ENCODE data around the gene MARCHF3. TPM values are rescaled to one million over a fixed set of nuclear protein-coding genes. Genes with fewer than 3 reads are reported as not detected.

MARCHF3 gene
- total RNA-seq, 1 experiment from 2014 or later: 1.1 TPM

DNA sequence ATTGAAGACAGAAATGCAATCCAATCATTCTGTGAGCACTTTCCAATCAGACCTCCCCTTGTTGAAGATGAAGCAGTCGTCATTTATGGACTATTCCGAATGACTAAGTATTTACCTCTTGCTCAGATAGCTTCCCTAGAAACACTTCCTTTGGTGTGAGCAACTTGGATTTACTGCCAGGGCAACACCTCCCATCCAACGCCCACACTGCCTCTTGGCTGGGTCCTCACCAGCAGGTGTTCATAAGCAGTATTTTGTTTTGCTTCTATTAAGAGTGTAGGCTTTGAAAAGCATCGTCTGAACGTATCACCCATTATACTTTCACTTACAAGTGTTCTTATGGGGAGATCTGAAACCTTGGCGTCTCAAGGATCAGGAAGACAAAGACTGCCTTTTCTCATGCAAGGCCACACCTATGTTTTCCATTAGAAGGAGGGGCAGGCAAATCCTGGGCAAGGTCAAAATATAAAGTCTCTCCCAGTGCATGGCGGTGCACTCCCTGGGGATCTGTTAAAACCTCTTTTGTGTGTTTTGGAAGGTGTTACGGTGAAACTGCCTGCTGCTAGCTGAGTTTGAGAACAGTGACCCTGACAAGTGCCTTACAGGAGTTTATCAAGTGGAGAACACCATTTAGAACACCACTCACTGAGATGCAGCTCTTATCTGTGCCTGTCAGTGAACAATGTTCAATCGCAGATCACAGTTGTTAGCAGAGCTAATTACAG, 10.6 kb upstream of the MARCHF3 start:
- intact Hi-C loops (cut with micrococcal nuclease; ENCODE audit: unreplicated experiment): loop anchor here (10.0 kb wide), 1 partner anchor 386 kb away; no protein-coding TSS in a partner anchor
- H3K27me3 ChIP-seq (replicated peaks; ENCODE audit: insufficient read depth, low read depth, low read length, poor library complexity): no peaks in the 10 kb centered on the region
- no peaks in the 10 kb centered on the region for H3K36me3 ChIP-seq (ENCODE audit: insufficient read depth, low read length, poor library complexity, severe bottlenecking)
- BruUV-seq (replicated peaks): no TSS peak
- POLR2A ChIA-PET (ENCODE audit: low non-redundant PET): no interaction called here
- no peak overlapping the region for H3K27ac ChIP-seq (ENCODE audit: low read depth, low read length, poor library complexity, severe bottlenecking)
- no peak overlapping the region for H3K4me3 ChIP-seq (ENCODE audit: low read depth, low read length, poor library complexity, severe bottlenecking)
- H3K4me1 ChIP-seq (ENCODE audit: insufficient read depth, low read length, poor library complexity, severe bottlenecking): no peaks in the 10 kb centered on the region
- H3K9me3 ChIP-seq (ENCODE audit: low read depth, low read length, poor library complexity, severe bottlenecking): no peaks in the 10 kb centered on the region
- CTCF ChIA-PET: no interaction called here
- TF ChIP-seq EZH2 (IDR thresholded peaks at IDR 0.05; ENCODE audit: borderline replicate concordance, low read depth, low read length, poor library complexity, severe bottlenecking): no peak
- TF ChIP-seq, protein P1, sequence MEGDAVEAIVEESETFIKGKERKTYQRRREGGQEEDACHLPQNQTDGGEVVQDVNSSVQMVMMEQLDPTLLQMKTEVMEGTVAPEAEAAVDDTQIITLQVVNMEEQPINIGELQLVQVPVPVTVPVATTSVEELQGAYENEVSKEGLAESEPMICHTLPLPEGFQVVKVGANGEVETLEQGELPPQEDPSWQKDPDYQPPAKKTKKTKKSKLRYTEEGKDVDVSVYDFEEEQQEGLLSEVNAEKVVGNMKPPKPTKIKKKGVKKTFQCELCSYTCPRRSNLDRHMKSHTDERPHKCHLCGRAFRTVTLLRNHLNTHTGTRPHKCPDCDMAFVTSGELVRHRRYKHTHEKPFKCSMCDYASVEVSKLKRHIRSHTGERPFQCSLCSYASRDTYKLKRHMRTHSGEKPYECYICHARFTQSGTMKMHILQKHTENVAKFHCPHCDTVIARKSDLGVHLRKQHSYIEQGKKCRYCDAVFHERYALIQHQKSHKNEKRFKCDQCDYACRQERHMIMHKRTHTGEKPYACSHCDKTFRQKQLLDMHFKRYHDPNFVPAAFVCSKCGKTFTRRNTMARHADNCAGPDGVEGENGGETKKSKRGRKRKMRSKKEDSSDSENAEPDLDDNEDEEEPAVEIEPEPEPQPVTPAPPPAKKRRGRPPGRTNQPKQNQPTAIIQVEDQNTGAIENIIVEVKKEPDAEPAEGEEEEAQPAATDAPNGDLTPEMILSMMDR (conservative IDR thresholded peaks at IDR 0.05; ENCODE audit: low read depth, low read length): no peak
- no peak for DNase-seq (ENCODE audit: low spot score)

DNA sequence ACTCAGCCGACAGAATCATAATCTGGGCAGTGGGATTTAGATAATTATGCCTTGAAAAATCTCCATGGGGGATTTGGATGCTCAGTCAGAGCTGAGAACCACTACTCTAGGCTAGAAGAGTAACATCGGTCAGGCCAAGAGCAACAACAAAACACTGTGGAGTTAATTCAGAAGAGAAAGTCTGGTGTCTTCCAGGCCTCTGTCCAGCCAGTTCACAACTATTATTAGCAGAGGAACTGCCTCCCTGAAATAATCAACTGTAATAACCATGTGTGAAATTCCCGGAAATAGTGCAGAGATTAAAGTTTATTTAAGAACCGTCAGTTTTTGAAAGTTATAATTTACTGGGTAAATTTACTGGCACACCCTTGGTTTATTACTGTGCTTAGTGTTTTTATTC, 8.2 kb upstream of the MARCHF3 start:
- Histone ChIP-seq H3K9me3 (ENCODE audit: low read depth, low read length, poor library complexity, severe bottlenecking) (no peaks in the 10 kb centered on the region), H3K4me3 (ENCODE audit: low read depth, low read length, poor library complexity, severe bottlenecking) (no peak overlapping the region), H3K27ac (ENCODE audit: low read depth, low read length, poor library complexity, severe bottlenecking) (no peak overlapping the region), H3K4me1 (ENCODE audit: insufficient read depth, low read length, poor library complexity, severe bottlenecking) (no peaks in the 10 kb centered on the region), H3K27me3 (replicated peaks; ENCODE audit: insufficient read depth, low read depth, low read length, poor library complexity) (peaks cover 12% of the 10 kb centered on the region), H3K36me3 (ENCODE audit: insufficient read depth, low read length, poor library complexity, severe bottlenecking) (no peaks in the 10 kb centered on the region)
- POLR2A ChIA-PET (ENCODE audit: low non-redundant PET): no interaction called here
- CTCF ChIA-PET: no interaction called here
- intact Hi-C loops (cut with micrococcal nuclease; ENCODE audit: unreplicated experiment): no loop called here
- no TSS peak for BruUV-seq (replicated peaks)
- DNase-seq (ENCODE audit: low spot score): no peak
- TF ChIP-seq, protein P1 (conservative IDR thresholded peaks at IDR 0.05; ENCODE audit: low read depth, low read length): no peak
- no peak for TF ChIP-seq EZH2 (IDR thresholded peaks at IDR 0.05; ENCODE audit: borderline replicate concordance, low read depth, low read length, poor library complexity, severe bottlenecking)

DNA sequence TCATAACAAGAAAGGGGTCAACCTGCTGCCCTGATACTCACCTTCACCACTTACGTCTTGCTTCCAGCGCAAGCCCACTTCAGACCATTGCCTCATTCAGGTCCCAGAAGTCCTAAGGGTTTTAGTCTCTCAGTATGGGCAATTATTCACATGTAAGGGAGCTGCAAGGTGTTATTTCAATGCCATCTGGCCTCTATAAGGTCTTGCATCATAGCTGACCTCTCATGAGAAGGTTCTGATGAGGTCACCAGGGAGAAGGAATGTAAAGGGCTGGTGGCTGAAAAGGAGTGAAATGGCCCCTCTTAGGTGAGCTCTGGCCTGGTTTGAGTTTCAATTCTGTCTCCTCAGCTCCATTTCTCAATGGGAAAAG, 1.5 kb upstream of the MARCHF3 start:
- Histone ChIP-seq H3K27me3 (replicated peaks; ENCODE audit: insufficient read depth, low read depth, low read length, poor library complexity) (peaks cover 66% of the 10 kb centered on the region), H3K9me3 (ENCODE audit: low read depth, low read length, poor library complexity, severe bottlenecking) (no peaks in the 10 kb centered on the region), H3K4me1 (ENCODE audit: insufficient read depth, low read length, poor library complexity, severe bottlenecking) (peaks cover 10% of the 10 kb centered on the region), H3K36me3 (ENCODE audit: insufficient read depth, low read length, poor library complexity, severe bottlenecking) (no peaks in the 10 kb centered on the region), H3K4me3 (ENCODE audit: low read depth, low read length, poor library complexity, severe bottlenecking) (no peak overlapping the region), H3K27ac (ENCODE audit: low read depth, low read length, poor library complexity, severe bottlenecking) (no peak overlapping the region)
- intact Hi-C loops (cut with micrococcal nuclease; ENCODE audit: unreplicated experiment): no loop called here
- TF ChIP-seq EZH2 (IDR thresholded peaks at IDR 0.05; ENCODE audit: borderline replicate concordance, low read depth, low read length, poor library complexity, severe bottlenecking): no peak
- no TSS peak for BruUV-seq (replicated peaks)
- no peak for DNase-seq (ENCODE audit: low spot score)
- ChIA-PET POLR2A (ENCODE audit: low non-redundant PET) (no interaction called here), CTCF (interaction anchor here (0.6 kb wide), 1 partner anchor 18 kb away, joined by 7 read pairs; no protein-coding TSS in a partner anchor)

Measured in A673 (cell line).